Measurements from ENCODE around the gene PDE6C. TPM values are rescaled to one million over a fixed set of nuclear protein-coding genes. Genes with fewer than 3 reads are reported as not detected.

PDE6C gene
- total RNA-seq, 1 donor from 2014 or later, result not detected

DNA sequence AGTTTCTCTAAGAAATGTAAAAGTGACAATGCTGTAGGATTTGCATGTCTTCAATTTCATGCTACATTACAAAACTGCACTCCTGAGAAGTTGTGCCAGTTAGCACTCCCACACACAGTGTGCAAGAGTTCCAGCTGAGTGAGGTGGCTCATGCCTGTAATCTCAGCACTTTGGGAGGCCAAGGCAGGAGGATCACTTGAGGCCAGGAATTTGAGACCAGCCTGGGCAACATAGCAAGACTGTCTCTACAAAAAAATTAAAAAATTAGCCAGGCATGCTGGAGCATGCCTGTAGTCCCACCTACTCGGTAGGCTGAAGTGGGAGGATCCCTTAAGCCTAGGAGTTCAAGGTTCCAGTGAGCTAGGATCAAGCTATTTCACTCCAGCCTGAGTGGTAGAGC lies 45.4 kb downstream of the PDE6C start:
- no peak for DNase-seq (ENCODE audit: extremely low spot score, unreplicated experiment)
- H3K27me3 Mint-ChIP-seq, result no peaks in the 10 kb centered on the region
- no peak overlapping the region for H3K4me3 Mint-ChIP-seq
- H3K27ac Mint-ChIP-seq, result no peak overlapping the region
- H3K9me3 Mint-ChIP-seq, result no peaks in the 10 kb centered on the region
- H3K36me3 Mint-ChIP-seq, result peaks cover 8% of the 10 kb centered on the region
- no peaks in the 10 kb centered on the region for H3K4me1 Mint-ChIP-seq (ENCODE audit: unreplicated experiment)
- TF ChIP-seq, protein P1, sequence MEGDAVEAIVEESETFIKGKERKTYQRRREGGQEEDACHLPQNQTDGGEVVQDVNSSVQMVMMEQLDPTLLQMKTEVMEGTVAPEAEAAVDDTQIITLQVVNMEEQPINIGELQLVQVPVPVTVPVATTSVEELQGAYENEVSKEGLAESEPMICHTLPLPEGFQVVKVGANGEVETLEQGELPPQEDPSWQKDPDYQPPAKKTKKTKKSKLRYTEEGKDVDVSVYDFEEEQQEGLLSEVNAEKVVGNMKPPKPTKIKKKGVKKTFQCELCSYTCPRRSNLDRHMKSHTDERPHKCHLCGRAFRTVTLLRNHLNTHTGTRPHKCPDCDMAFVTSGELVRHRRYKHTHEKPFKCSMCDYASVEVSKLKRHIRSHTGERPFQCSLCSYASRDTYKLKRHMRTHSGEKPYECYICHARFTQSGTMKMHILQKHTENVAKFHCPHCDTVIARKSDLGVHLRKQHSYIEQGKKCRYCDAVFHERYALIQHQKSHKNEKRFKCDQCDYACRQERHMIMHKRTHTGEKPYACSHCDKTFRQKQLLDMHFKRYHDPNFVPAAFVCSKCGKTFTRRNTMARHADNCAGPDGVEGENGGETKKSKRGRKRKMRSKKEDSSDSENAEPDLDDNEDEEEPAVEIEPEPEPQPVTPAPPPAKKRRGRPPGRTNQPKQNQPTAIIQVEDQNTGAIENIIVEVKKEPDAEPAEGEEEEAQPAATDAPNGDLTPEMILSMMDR (conservative IDR thresholded peaks at IDR 0.05), result no peak

DNA sequence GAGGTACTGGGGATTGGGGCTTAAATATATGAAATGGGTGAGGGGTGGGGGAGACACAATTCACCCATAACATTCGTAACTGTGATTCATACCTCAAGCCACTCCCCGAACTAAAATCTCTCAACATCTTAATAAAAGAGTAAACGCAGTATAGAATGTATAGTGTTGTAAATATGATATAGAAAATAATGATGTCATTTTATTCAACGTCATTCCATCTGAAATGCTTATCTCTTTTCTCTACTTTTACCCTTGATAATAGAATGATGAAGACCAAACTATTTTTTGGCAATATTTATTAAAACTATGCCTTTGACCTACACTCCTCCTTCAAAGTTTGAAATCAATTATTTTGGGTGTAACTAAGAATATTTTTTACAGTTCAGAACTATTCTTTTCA lies 53.7 kb downstream of the PDE6C start:
- Mint-ChIP-seq H3K27ac (no peak overlapping the region), H3K36me3 (peaks cover 35% of the 10 kb centered on the region), H3K27me3 (no peaks in the 10 kb centered on the region), H3K4me3 (no peak overlapping the region), H3K9me3 (no peaks in the 10 kb centered on the region), H3K4me1 (ENCODE audit: unreplicated experiment) (no peaks in the 10 kb centered on the region)
- TF ChIP-seq, protein P1 (conservative IDR thresholded peaks at IDR 0.05), result no peak
- no peak for DNase-seq (ENCODE audit: extremely low spot score, unreplicated experiment)

DNA sequence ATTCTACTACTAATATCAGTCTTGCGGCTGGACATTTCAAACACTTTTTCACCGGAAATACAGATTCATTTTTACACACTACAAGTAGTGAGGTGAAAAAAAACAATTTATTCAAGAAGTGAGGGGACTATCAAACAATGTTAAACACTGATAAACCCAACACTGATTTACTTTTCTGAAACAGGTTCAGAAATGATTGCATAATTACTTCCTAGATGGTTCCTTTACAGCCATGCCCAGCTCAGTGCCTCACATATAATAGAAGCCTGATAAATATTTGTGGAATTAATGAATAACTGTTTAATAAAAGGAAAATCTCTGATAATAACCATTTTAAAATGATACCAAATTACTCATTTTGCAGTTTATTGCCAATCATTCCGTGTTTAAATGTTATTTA lies 55.5 kb downstream of the PDE6C start:
- Mint-ChIP-seq H3K4me1 (ENCODE audit: unreplicated experiment) (no peaks in the 10 kb centered on the region), H3K9me3 (no peaks in the 10 kb centered on the region), H3K27ac (no peak overlapping the region), H3K27me3 (no peaks in the 10 kb centered on the region), H3K36me3 (peaks cover 31% of the 10 kb centered on the region), H3K4me3 (no peak overlapping the region)
- DNase-seq (ENCODE audit: extremely low spot score, unreplicated experiment), result no peak
- TF ChIP-seq, protein P1 (conservative IDR thresholded peaks at IDR 0.05), result no peak

DNA sequence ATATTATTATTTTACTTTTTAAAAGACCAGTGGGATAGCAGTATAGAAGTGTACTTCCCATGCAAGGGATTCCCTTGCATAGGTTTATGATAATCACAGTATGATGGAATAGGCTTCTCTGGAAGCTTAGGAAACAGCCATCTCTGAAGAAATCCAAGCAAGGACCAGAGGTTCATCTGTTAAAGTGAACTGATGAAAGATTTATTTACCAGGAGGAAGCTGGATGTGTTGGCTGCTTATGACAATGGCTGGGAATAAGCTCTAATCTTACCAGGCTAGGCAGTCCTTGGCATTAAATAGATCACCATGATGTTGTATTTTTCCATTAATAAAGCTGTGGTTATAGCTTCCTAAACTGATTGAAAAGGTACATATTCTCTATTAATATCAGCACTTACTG lies 58.0 kb downstream of the PDE6C start:
- H3K27me3 Mint-ChIP-seq, result no peaks in the 10 kb centered on the region
- no peak overlapping the region for H3K4me3 Mint-ChIP-seq
- no peak for DNase-seq (ENCODE audit: extremely low spot score, unreplicated experiment)
- TF ChIP-seq, protein P1 (conservative IDR thresholded peaks at IDR 0.05), result no peak
- H3K36me3 Mint-ChIP-seq, result peaks cover 27% of the 10 kb centered on the region
- no peak overlapping the region for H3K27ac Mint-ChIP-seq
- H3K9me3 Mint-ChIP-seq, result no peaks in the 10 kb centered on the region
- H3K4me1 Mint-ChIP-seq (ENCODE audit: unreplicated experiment), result no peaks in the 10 kb centered on the region

DNA sequence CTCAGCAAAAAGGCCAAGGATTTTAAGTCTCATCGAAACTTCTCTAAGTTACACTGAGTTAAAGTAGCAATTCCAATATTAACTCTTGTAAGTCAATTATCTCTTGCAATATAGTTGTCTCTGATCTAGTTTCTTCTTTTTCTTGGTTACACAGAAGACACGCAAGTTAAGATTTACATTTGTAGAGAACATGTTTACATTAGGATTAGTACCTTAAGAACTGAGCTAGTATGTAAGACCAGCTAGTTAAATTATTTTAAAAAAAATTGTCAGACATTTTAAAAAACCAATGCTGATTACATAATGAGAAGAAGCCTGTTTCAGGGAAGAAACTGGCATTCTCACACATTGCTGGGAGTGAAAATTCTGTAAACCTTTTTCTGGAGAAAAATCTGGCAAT lies 58.7 kb downstream of the PDE6C start:
- H3K9me3 Mint-ChIP-seq, result no peaks in the 10 kb centered on the region
- TF ChIP-seq, protein P1 (conservative IDR thresholded peaks at IDR 0.05), result no peak
- DNase-seq (ENCODE audit: extremely low spot score, unreplicated experiment), result no peak
- no peaks in the 10 kb centered on the region for H3K4me1 Mint-ChIP-seq (ENCODE audit: unreplicated experiment)
- H3K4me3 Mint-ChIP-seq, result no peak overlapping the region
- H3K36me3 Mint-ChIP-seq, result peaks cover 27% of the 10 kb centered on the region
- H3K27ac Mint-ChIP-seq, result no peak overlapping the region
- no peaks in the 10 kb centered on the region for H3K27me3 Mint-ChIP-seq
